DOHH2 (cell line): ENCODE measurements around the gene RAP1GAP.
"Not testable (repeated sequence)": the region's sequence is repeated elsewhere in the genome, so short reads cannot be mapped to it uniquely, and the experiment has no call there.

Source experiments
- H3F3A ChIP-seq: fragments of 200-600 bp; sonication (generic), shearing (Covaris generic); 2 replicates; pipeline ENCODE4 v1.6.0; 2016; ENCODE audit warnings: antibody characterized with exemption, mild to moderate bottlenecking; ENCODE audit not compliant: control insufficient read depth, insufficient read depth
- H3K27ac ChIP-seq: fragments of 200-600 bp; sonication (generic); 2 replicates; pipeline ENCODE4 v1.5.1; 2014; ENCODE audit warnings: low read depth, mild to moderate bottlenecking, low read length, moderate library complexity
- H3K27me3 ChIP-seq: fragments of 200-600 bp; sonication (generic); 2 replicates; pipeline ENCODE4 v1.6.1; 2014; ENCODE audit warnings: mild to moderate bottlenecking, low read length, mixed read lengths; ENCODE audit not compliant: control insufficient read depth
- H3K36me3 ChIP-seq: fragments of 200-600 bp; sonication (generic); 2 replicates; pipeline ENCODE4 v1.6.1; 2014; ENCODE audit warnings: mild to moderate bottlenecking, low read length, moderate library complexity, mixed read lengths; ENCODE audit not compliant: control insufficient read depth
- H3K4me1 ChIP-seq: fragments of 200-600 bp; sonication (generic); 2 replicates; pipeline ENCODE4 v1.6.1; 2014; ENCODE audit warnings: mild to moderate bottlenecking, low read length, mixed read lengths; ENCODE audit not compliant: control insufficient read depth
- H3K4me2 ChIP-seq: fragments of 200-600 bp; sonication (generic); 2 replicates; pipeline ENCODE4 v1.6.0; 2014; ENCODE audit warnings: mild to moderate bottlenecking, low read length, moderate library complexity
- H3K4me3 ChIP-seq: fragments of 200-600 bp; sonication (generic); 2 replicates; pipeline ENCODE4 v1.5.1; 2014; ENCODE audit warnings: mild to moderate bottlenecking, low read length, mixed read lengths
- H3K79me2 ChIP-seq: fragments of 200-600 bp; sonication (generic); 2 replicates; pipeline ENCODE4 v1.6.1; 2014; ENCODE audit warnings: mild to moderate bottlenecking, low read length, mixed read lengths; ENCODE audit not compliant: control insufficient read depth
- H3K9me2 ChIP-seq: fragments of 200-600 bp; sonication (generic); replicated peaks from 2 replicates; pipeline ENCODE4 v1.6.1; 2014; ENCODE audit warnings: mild to moderate bottlenecking, low read length, mixed read lengths; ENCODE audit not compliant: control insufficient read depth
- H3K9me3 ChIP-seq: fragments of 200-600 bp; sonication (generic); 2 replicates; pipeline ENCODE4 v1.6.1; 2014; ENCODE audit warnings: antibody characterized with exemption, low read length, mixed read lengths; ENCODE audit not compliant: control insufficient read depth, insufficient read depth
- H4K20me1 ChIP-seq: fragments of 200-600 bp; sonication (generic); 2 replicates; pipeline ENCODE4 v1.6.0; 2014; ENCODE audit warnings: low read depth, mild to moderate bottlenecking, antibody characterized with exemption, low read length, moderate library complexity; ENCODE audit not compliant: control insufficient read depth, insufficient read depth
- CTCF ChIP-seq: fragments of 200-600 bp; sonication (generic); IDR thresholded peaks from one replicate; pipeline ENCODE4 v1.5.1; 2014; ENCODE audit warnings: antibody characterized with exemption, mild to moderate bottlenecking, low read depth, low read length; ENCODE audit not compliant: poor library complexity, severe bottlenecking
- EZH2phosphoT487 ChIP-seq: fragments of 200-600 bp; sonication (generic); IDR thresholded peaks from 2 replicates; pipeline ENCODE4 v1.6.1; 2017; ENCODE audit warnings: borderline replicate concordance, mild to moderate bottlenecking, antibody characterized with exemption, low read length, moderate library complexity, mixed read lengths

RAP1GAP gene

DNA sequence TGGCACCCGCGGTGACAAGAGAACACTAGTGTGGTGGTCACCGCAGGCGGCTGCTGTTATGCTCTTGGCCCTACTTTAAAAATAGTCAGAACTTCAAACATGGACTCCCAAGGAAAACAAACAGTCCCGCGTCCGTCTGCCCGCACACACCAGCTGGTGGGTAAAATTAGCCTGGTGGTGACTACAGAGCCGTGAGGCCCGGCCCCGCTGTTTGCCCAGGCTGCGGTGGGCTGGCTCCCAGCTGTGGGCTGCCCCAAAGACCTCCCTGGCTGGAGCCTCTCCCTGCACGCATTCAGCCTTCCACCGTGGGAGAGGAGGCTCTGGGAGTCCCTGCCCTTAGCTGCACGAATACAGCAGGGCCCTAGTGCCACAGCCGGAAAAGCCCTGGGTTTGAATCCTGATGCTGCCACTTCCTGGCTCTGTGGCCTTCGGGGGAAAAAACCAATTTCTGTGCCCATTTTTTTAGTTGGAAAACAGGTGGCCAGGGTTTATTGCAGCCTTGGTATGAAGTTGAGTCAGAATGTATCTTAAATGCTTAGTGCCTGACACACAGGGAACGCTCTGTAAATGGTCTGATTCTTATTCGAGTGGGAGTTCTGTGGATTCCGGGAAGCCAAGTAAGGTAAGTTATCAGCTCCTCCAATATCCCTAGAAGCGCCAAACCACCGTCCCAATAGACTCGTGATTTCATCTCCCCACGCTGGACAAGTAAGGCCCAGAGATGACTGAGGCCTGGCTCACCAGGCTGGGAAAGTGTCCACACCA lies 101.7 kb downstream of the RAP1GAP start:
- TF ChIP-seq EZH2phosphoT487 (no peak), CTCF (no peak)
- Histone ChIP-seq H3K4me1 (no peaks in the 10 kb centered on the region), H3F3A (no peaks in the 10 kb centered on the region), H3K4me2 (no peak overlapping the region), H3K4me3 (no peak overlapping the region), H3K27me3 (peaks cover 5% of the 10 kb centered on the region; the same call in 1 of the 2 replicates), H3K9me3 (no peaks in the 10 kb centered on the region), H4K20me1 (no peaks in the 10 kb centered on the region), H3K9me2 (no peaks in the 10 kb centered on the region), H3K27ac (no peak overlapping the region), H3K36me3 (no peaks in the 10 kb centered on the region), H3K79me2 (no peaks in the 10 kb centered on the region)

GRCh38 chr1:21566361-21566760 lies 102.8 kb downstream of the RAP1GAP start:
- H3K27ac ChIP-seq, H3K4me3 ChIP-seq, H3K36me3 ChIP-seq, H3K9me3 ChIP-seq, H3K9me2 ChIP-seq, H3K27me3 ChIP-seq, H3K4me2 ChIP-seq, H3K79me2 ChIP-seq, H4K20me1 ChIP-seq, H3F3A ChIP-seq, H3K4me1 ChIP-seq: not testable (repeated sequence)

GRCh38 chr1:21565285-21565684 lies 103.9 kb downstream of the RAP1GAP start:
- Histone ChIP-seq H3K9me2 (no peaks in the 10 kb centered on the region), H3K9me3 (no peaks in the 10 kb centered on the region), H4K20me1 (no peaks in the 10 kb centered on the region), H3K4me3 (no peak overlapping the region), H3K4me2 (no peak overlapping the region), H3K4me1 (no peaks in the 10 kb centered on the region), H3K79me2 (no peaks in the 10 kb centered on the region), H3K27ac (no peak overlapping the region), H3K36me3 (no peaks in the 10 kb centered on the region), H3K27me3 (peaks cover 5% of the 10 kb centered on the region; the same call in 1 of the 2 replicates), H3F3A (no peaks in the 10 kb centered on the region)
- no peak for TF ChIP-seq EZH2phosphoT487
- TF ChIP-seq CTCF = no peak

DNA sequence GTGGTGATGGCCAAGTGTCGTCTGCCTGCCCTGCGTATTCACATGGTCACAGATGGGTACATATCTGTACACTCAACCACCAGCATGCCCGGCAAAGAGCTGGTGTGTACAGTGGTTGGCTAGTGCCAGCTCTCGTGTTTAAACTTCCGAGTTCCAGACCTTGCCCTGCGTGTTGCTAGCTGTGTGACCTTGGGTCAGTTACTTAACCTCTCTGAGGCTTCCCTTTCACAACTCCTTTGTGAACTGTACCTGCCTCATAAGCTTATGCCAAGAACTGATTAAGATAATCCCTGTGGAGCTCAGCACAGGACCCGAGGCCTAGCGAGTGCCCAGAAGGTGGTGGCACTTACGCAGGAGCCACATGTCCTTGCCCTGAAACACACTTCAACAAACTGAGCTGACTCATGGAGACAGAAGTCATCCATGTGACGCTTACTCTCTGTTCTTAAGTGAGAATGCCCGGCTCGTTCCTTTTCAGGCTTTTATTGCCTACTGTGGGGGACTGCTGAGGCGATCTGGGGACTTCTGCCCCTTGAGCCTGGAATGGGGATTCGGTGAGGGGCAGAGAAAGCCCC lies 104.5 kb downstream of the RAP1GAP start:
- H3K9me2 ChIP-seq = no peaks in the 10 kb centered on the region
- H3K4me2 ChIP-seq = no peak overlapping the region
- H3K36me3 ChIP-seq = no peaks in the 10 kb centered on the region
- H3K4me3 ChIP-seq = no peak overlapping the region
- no peaks in the 10 kb centered on the region for H3F3A ChIP-seq
- H3K79me2 ChIP-seq = no peaks in the 10 kb centered on the region
- H3K9me3 ChIP-seq = no peaks in the 10 kb centered on the region
- peaks cover 5% of the 10 kb centered on the region; the same call in 1 of the 2 replicates for H3K27me3 ChIP-seq
- H3K27ac ChIP-seq = no peak overlapping the region
- TF ChIP-seq CTCF (no peak), EZH2phosphoT487 (no peak)
- no peaks in the 10 kb centered on the region for H3K4me1 ChIP-seq
- no peaks in the 10 kb centered on the region for H4K20me1 ChIP-seq
